COLO668 (cell line): ENCODE measurements around the gene ROCK2.

Experiments used
- DNase-seq: peaks from one replicate; lab custom pipeline; 2025; ENCODE audit not compliant: unreplicated experiment; lab: John Stamatoyannopoulos, UW

Gene ROCK2

DNA sequence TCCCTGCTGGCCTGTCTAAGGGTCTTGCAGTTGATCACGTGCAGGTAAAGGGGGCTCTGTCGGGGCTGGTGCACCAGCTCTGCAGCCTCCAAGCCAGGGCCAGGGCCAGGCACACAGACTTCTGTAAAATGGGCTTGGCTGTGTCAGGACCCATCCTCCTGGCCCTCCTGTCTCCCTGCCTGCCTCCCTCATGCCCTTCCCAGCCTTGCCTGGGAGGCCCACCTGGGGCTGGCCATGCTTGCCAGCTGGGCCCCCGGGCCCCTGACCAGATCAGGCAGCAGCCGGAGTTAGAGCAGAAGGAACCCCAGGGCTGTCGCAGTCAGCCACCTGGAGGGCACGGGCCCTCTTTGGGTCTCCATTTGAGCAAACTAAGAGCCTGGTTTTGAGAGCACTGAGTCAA is 187.1 kb downstream of the ROCK2 start:
- DNase-seq, result no peak

DNA sequence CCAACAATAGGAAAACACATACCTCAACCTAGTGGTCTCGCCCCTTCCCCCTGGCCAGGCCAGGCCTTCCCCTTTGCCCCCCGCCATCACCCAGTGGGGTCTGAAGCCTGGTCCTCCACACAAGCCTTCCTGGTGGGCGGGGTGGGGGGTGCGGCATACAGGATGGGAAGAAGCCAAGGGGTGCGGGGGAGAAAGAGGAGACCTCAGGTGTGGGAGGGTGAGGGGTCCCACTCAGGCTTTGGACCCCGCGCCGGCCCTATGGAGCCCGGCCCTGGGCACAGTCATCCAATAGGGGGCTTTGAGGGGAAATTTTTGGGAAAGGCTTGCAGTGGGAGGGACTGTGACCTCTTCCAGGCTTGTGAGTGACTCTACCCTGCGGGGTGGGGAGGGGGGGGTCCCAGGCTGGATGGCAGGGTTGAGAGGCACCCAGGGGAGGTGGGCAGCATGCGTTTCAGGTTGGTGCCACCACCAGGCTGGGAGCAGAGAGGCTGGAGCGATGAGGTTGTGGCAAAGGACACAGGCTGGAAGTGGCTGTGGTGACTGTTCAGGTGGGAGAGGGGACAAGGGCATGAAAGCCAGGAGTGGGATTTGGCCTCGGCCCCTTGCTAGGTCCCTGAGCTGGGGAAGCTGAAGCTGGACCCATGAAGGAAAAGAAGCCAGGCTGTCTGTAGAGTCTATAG is 187.9 kb downstream of the ROCK2 start:
- no peak for DNase-seq

DNA sequence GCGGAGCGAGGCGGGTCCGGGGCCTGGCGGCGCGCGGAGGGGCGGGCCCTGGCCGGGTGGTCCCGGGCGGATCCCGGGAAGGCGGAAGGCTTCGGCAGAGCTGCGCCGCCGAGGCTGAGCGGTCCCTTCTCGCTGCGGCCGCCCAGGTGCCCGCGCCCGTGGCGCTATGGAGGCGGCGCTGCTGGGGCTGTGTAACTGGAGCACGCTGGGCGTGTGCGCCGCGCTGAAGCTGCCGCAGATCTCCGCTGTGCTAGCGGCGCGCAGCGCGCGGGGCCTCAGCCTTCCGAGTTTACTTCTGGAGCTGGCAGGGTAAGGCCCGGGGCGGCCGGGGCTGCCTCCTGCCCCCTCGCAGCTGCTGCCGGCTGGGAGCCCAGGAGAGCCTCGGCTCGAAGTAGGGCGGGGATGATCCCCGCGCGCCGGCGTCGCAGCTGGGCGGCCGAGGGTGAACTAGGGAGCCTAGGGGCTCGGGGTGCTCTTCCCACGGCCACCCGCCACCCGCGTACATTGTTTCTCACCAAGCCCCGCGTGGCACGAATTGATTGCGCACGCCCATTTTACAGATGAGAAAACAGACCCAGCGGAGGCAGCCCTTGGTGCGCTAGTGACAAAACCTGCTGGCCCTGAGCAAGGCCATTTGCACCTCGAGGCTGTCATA is 188.9 kb downstream of the ROCK2 start, which contains the start of gene SLC66A3:
SLC66A3 (plus strand) TSS at position 87 of the 655 bp plus-strand sequence; CDS start at position 167, 80 bp downstream.
- DNase-seq, result peak; percentile 96

DNA sequence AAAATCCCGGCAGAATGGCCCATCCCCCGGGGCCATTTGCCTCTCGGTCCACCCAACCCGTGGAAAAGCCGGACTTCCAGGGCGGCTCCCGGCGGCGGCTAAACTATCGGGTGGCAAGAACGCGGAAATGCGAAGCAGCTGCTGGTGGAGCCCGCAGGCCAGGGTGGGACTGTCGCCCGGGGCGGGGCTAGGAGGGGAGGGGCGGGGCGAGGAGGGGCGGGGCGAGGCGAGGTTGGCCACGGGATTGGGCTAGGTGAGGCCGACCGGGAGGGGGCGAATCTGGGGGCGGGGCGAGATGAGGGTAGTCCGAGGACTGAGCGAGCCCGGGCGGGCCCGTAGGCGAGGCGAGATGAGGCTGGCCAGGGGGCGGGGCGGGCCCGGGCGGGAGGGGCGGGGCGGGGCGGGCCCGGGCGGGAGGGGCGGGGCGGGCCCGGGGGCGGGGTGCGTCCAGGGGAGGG is 189.5 kb downstream of the ROCK2 start:
- peak; percentile 97 for DNase-seq

DNA sequence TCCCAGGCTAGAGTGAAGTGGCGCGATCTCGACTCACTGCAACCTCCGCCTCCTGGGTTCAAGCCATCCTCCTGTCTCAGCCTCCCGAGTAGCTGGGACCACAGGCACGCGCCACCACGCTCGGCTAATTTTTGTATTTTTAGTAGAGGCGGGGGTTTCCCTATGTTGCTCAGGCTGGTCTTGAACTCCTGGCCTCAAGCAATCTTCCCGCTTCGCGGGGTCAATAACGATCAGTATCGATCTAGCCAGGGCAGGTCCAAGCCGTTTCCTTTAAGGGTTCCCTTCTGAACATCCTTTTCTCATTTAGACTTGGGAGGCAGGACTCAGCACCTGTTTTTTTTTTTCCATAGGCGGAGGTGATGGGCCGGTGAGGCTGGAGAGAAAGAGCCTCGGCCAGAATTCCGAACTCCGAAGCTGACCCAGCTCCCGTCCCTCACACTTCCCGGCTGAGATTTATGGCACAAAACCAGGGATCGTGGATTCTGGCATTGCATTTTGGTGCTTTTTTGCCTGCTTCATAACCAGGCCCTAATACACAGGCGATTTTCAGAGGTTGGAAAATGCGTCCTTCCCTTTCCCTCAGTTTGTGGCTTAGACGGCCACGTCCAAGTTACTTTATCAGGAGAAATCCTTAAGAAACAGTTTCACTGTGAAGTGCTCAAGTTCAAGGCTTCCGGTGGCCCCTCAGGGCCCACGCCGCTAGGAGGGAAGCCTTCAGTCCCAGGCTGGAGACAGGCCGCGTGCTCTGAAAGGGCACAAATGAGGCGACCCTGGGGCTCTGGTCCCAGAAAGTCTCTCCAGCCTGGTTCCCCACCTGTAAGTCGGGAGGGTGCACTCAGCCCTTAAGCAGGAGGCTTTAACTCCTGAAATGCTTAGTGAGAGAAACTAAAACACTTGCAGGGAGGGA is 190.2 kb downstream of the ROCK2 start:
- DNase-seq, result no peak

DNA sequence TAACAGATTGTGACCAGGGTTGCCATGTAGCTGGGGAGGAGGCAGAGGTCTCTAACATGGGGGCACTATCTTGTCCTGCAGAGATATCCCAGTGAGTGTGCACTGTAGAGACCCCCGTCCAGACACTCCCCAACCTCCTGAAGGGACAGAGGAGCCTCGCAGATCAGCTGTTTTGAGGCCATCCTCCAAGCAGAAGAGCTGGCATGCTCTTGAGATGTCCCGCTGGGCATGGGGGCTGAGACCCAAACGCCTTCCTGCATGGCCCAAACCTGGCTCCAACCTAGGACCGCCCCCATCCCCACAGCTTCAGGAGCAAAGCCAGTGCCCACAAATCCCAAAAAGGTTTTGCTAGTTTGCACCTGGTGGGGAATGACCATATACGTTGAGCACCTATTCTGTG is 191.8 kb downstream of the ROCK2 start:
- DNase-seq, result no peak

DNA sequence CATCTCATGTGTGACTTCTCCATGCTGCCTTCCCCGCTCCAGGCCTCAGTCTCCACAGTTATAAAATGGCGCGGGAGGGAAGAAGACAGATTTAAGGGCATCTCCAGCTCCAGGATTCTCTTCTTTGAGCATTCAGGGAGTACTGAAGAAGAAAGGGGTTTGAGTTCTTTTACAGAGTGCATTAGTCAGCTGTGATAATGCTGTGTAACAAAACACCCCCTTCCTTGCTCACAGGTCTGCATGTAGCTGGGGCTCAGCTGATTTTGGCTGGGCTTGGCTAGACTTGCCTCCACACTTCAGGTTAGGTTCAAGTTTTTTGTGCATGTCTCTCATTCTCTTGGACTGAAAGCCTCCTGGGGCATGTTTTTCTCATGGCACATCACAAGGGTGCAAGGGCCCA is 197.2 kb downstream of the ROCK2 start:
- no peak for DNase-seq

DNA sequence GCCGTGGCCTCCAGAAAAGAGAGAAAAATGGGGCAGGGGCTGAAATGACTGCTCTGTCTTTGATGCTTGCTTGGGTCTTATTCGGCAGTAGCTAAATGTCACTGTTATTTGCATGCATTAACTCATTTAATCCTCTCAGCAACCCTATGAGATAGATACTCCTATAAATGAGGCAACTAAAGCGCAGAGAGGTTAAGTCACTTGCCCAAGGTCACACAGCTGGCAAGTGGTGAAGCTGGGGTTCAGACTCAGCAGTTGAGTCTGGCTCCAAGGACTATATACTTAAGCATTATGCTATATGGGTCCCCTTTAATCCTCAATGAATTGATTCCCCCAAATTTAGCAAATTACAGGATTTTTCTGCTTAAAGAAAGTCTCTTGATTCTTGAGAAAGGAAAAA is 198.4 kb downstream of the ROCK2 start:
- no peak for DNase-seq

DNA sequence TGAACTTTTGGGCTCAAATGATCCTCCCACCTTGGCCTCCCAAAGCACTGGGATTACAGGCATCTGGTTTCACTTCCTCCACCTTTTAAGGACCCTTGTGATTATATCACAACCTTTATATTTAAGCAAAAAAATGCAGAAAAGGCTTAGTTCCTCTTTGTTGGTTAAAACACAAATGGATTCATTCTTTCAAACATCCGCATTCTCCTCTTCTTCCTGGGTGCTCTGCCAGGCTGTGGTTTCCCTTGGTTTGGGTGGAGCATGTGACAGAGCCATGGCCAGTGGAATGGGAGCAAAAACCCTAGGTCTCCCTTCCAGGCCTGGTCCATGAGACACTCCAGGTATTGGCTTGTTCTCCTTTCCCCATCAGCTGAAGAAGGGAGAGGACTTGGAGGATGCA is 199.1 kb downstream of the ROCK2 start:
- no peak for DNase-seq

DNA sequence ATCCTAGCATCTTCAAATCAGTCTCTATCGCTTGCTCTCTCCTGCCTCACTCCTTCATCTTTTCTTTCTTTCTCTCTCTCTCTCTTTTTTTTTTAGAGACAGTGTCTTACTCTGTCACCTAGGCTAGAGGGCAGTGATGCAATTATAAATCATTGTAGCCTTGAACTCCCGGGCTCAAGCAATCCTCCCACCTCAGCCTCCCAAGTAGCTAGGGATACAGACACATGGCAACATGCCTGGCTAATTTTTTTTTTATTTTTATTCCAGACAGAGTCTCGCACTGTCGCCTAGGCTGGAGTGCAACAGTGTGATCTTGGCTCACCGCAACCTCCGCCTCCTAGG is 199.7 kb downstream of the ROCK2 start:
- no peak for DNase-seq

DNA sequence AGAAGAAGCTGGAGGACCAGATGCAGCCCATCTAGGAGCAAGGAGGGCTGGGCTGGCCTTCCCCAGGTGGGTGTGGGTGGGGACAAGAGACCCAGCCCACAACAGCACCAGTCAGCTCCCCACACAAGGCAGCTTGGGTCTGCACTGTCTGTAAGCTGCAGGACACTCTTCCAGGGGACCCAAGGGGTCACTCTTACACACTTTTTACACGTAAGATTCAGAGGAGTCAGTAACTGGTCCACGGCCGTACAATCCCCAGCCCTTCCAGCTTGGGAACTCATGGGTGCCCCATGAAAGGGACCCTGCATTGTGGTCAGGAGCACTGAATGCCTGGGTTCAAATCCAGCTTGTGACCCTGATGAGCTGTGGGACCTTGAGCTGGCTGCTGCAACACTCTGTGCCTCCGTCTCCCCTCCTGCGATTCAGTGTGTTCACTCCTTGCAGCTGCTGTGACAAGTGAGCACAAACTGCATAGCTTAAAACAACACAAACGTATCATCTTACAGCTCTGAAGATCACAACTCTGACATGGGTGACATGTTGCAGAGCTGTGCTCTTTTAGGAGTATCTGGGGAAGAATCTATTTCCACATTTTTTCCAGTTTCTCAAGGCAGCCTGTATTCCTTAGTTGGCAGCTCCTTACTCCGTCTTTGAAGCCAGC is 200.2 kb downstream of the ROCK2 start:
- no peak for DNase-seq

DNA sequence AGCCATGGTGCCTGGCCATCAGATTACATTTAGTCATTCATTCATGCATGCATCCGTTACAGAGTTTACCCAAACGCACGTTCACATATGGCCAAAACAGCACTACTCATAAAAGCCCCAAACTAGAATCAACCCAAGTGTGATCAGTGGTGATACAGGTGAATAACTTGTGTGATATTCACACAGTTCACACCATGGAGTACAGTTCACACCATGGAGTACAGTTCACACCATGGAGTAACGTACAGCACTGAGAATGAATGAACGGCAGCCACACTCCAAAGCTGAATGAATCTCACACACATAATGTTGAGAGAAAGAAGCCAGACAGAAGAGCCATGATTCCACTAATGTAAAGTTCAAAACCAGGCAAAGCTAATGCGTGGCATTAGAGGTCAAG is 201.4 kb downstream of the ROCK2 start:
- no peak for DNase-seq

DNA sequence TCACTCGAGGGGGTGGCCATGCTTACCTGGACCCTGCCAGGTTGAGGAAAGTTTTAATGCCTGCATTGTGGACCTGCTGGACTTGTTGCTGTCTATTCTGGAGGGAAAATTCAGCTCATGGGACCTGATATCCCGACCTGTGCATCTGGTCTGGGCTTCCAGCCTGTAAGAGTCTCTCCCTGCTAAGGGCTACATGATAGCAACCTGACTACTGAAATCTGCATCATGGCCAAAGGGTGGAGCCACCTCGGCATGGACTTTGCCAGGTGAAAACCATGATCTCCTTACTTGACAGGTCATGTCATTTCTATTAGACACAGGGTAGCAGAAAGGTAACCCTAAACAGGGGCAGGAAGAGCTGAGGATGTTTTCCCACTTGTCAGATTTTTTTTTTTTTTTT is 202.1 kb downstream of the ROCK2 start:
- no peak for DNase-seq

DNA sequence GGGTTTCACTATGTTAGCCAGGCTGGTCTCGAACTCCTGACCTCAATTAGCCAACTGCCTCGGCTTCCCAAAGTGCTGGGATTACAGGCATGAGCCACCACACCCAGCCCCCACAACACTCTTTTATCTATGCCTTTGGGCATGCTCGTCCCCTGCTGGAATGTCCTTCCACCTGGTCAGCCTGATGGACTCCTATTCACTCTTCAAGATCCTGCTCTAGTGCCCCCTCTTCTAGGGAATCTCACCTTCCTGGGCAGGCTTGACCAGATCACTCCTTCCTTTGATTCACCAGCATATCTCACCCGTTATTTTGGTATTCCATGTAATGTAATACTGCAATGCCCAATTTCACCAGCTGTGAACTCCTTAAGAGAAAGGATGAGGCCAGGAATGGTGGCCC is 203.1 kb downstream of the ROCK2 start:
- DNase-seq, result no peak

DNA sequence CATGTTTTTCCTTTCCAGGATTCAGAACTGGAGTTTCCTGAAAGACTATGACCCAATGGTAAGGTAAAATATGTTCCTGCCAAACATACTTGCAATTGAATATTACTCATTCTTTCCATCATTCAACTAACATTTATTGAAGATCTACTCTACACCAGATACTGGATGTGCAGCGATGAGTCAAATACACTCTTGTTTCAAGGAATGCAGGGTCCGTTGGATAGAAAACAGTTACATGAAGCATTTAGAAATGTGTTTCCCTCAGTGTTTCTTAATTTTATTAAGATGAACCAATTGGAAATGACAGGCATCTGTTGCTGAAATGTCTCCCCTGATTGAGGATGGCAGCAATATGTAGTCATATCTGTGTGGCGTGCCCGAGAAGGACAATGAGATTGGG is 203.9 kb downstream of the ROCK2 start:
- no peak for DNase-seq

DNA sequence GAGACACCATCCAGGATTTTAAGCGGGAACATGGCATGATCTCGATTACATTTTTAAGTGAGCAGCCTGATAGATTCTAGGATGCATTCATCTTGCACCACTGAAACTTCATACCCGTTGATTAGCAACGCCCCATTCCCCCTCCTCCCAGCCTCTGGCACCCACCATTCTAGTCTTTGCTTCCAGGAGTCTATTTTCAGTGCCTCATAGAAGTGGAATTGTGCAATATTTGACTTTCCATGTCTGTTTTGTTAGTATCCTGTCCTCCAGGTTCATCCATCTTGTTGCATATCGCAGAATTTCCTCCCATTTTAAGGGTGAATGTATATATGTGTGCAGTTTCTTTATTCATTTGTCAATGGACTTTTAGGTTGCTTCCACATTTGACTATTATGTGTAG is 210.1 kb downstream of the ROCK2 start:
- DNase-seq, result no peak

DNA sequence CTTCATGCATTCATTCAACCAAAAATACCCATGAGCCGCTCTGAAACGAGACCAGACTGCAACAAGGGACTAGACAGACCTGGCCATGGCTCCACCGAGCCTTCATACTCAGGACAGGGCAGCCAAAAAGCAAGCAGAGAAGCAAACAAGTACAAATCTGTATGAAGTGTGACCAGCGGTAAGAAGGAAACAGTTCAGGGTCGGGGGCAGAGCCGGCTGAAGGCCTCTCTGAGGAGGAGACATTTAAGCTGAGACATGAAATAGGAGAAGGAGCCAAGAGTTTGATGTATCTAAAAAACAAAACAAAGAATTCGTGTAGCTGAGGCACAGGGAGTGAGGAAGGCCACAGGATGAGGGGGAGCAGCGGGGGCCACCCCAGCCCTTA is 210.5 kb downstream of the ROCK2 start:
- no peak for DNase-seq

DNA sequence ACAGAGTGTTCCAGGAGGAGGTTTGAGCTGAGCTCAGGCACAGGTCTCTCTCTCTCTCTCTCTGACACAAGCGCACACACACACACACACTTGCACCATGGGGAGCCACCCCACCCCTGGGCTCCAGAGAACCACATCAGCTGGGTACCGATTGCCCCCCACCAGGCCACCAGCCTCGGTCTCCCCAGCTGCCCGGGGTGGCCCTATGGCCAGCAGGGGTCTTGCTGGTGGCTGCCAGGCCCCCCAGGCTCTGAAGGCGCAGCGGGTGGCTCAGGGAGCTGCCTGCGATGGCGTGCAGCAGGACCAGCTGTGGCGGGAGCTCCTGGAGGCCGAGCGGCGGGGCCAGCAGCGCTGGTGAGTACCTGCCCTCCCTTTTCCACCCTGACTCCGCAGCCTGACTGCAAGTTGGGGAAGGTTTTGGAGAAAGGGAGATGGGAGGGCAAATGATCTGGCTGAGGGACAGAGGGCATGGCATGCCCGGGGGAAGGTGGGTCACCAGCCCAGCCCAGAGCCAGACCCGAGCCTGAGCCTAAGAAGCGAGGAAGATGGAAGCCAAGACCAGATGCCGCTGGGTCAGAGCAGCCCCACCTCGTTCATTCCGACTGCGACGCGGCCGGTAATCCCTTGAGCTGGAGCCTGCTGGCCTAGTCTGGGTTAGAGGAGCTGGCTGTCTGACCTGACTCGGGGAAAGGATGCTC is 211.0 kb downstream of the ROCK2 start:
- DNase-seq, result no peak

DNA sequence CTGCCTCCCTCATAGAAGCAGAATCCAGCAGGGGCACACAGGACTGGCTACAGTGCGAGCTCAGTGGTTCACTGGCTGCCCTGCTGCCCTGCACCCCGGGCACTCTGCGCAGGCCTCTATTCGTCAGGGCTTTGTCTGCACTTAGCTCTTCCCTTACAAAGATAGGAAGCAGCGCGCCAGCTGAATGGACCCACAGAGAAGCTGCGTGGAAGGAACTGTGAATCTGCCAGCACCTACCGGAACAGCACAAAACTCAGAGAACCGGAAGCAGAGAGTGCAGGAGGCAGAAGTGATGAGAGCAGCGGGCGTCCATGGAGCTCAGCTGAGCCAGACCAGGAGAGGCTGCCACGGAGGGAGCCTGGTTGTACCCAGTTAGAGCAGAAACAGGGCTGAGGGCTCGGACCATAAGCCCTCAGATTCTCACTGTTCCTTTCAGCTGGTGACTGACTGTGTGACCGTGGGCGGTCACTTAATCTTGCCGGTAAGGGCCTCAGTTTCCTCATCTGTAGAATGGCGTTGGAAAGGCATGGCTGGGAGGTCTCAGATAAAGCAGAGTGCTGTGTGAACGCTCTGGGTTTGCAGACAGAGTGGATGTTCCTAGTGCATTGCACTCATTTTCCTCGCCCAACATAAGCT is 212.3 kb downstream of the ROCK2 start:
- DNase-seq, result no peak

DNA sequence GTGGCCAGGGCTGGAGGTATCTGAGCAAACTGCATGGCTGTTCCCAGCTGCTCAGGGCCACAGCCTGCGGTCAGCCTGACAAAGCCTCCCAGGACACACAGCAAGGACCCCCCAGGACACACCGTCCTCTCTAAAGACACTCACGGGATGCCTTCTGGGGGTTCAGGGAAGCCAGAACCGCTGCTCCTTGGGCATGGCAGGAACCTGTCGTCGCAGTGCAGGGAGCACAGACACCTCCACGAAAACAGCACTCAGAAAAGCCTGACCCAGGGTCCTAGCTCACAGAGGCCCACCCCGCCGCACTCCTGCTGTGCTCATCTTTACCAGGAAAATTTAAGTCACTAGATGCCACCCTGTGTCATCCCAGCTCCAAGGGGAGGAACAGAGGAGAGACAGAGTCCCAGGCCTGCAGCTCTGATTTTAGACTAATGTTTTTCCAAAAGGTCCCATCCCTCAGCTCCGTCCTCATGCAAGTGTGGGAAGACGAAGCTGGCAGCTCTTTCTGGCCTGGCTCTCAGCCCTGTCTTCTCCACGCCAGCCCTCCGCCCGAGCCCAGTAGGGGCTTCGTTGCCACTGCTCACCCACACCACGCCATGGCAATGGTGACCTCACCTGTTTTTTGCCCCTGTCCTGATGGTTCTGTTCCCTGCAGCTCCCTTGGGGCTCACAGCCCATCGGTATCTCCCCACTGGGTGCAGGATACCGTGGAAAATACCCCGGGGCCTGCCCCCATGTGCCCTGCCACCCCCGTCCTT is 213.1 kb downstream of the ROCK2 start:
- DNase-seq, result no peak
